ENCODE data around the gene SLC7A1. TPM values are rescaled to one million over a fixed set of nuclear protein-coding genes. Genes with fewer than 3 reads are reported as not detected.

Gene SLC7A1
- total RNA-seq, 3 donors from 2014 or later: 6.6 to 15.4 (median 12.7) TPM

- H3K36me3 ChIP-seq: no peaks in the 10 kb centered on the region
- no peaks in the 10 kb centered on the region for H3K4me1 ChIP-seq
- no peak overlapping the region for H3K4me3 ChIP-seq
- no peak for DNase-seq (ENCODE audit: low spot score in 2 of 2)
- no peaks in the 10 kb centered on the region for H3K9me3 ChIP-seq
- TF ChIP-seq POLR2A (IDR thresholded peaks at IDR 0.05) (no peak), CTCF (IDR thresholded peaks at IDR 0.05) (no peak), POLR2AphosphoS5 (IDR thresholded peaks at IDR 0.05) (no peak)
- intact Hi-C loops (cut with DNase I; ENCODE audit: low total_unique reads): no loop called here
- H3K27me3 ChIP-seq: no peaks in the 10 kb centered on the region
- H3K27ac ChIP-seq: no peak overlapping the region
Measured at GRCh38 chr13:29598321-29598720, 2.8 kb upstream of the SLC7A1 start.

- Histone ChIP-seq H3K27me3 (no peaks in the 10 kb centered on the region), H3K36me3 (no peaks in the 10 kb centered on the region), H3K27ac (no peak overlapping the region), H3K4me3 (no peak overlapping the region), H3K9me3 (no peaks in the 10 kb centered on the region), H3K4me1 (no peaks in the 10 kb centered on the region)
- TF ChIP-seq POLR2A (IDR thresholded peaks at IDR 0.05): no peak
- no peak for TF ChIP-seq CTCF (IDR thresholded peaks at IDR 0.05)
- no peak for TF ChIP-seq POLR2AphosphoS5 (IDR thresholded peaks at IDR 0.05)
- DNase-seq (ENCODE audit: low spot score in 2 of 2): no peak
- intact Hi-C loops (cut with DNase I; ENCODE audit: low total_unique reads): no loop called here
Measured at GRCh38 chr13:29597706-29598105, 2.2 kb upstream of the SLC7A1 start.

GRCh38 chr13:29597246-29597645 lies 1.8 kb upstream of the SLC7A1 start:
- intact Hi-C loops (cut with DNase I; ENCODE audit: low total_unique reads): no loop called here
- no peak overlapping the region for H3K27ac ChIP-seq

GRCh38 chr13:29596064-29596418 lies 553 bp upstream of the SLC7A1 start:
- intact Hi-C loops (cut with DNase I; ENCODE audit: low total_unique reads): no loop called here
- Histone ChIP-seq H3K9me3 (no peaks in the 10 kb centered on the region), H3K4me1 (no peaks in the 10 kb centered on the region), H3K27ac (peak overlapping the region; percentile 92 to 95), H3K36me3 (no peaks in the 10 kb centered on the region), H3K27me3 (no peaks in the 10 kb centered on the region), H3K4me3 (peak overlapping the region; percentile 86 to 95 (median 88))
- no peak for DNase-seq (ENCODE audit: low spot score in 2 of 2)
- TF ChIP-seq CTCF (IDR thresholded peaks at IDR 0.05) (no peak), POLR2A (IDR thresholded peaks at IDR 0.05) (no peak), POLR2AphosphoS5 (IDR thresholded peaks at IDR 0.05) (no peak)

More at GRCh38 chr13:29597246-29597645, 1.8 kb upstream of the SLC7A1 start:
- H3K9me3 ChIP-seq: no peaks in the 10 kb centered on the region
- no peaks in the 10 kb centered on the region for H3K36me3 ChIP-seq
- DNase-seq (ENCODE audit: low spot score in 2 of 2): no peak
- TF ChIP-seq POLR2AphosphoS5 (IDR thresholded peaks at IDR 0.05) (no peak), CTCF (IDR thresholded peaks at IDR 0.05) (no peak), POLR2A (IDR thresholded peaks at IDR 0.05) (no peak)
- H3K27me3 ChIP-seq: no peaks in the 10 kb centered on the region
- H3K4me3 ChIP-seq: no peak overlapping the region
- H3K4me1 ChIP-seq: no peaks in the 10 kb centered on the region

- Histone ChIP-seq H3K27me3 (no peaks in the 10 kb centered on the region), H3K4me1 (no peaks in the 10 kb centered on the region), H3K4me3 (peak overlapping the region; percentile 86 to 95 (median 88)), H3K9me3 (no peaks in the 10 kb centered on the region), H3K36me3 (no peaks in the 10 kb centered on the region), H3K27ac (peak overlapping the region; percentile 92 to 95)
- intact Hi-C loops (cut with DNase I; ENCODE audit: low total_unique reads): no loop called here
- TF ChIP-seq CTCF (IDR thresholded peaks at IDR 0.05) (no peak), POLR2AphosphoS5 (IDR thresholded peaks at IDR 0.05) (peak in 2 of 3 donors; percentile 66 to 68), POLR2A (IDR thresholded peaks at IDR 0.05) (no peak)
- peak in 1 of 2 donors; percentile 69 for DNase-seq (ENCODE audit: low spot score in 2 of 2)
Measured at GRCh38 chr13:29594710-29595379, 643 bp downstream of the SLC7A1 start.

All from breast epithelium (tissue), 4 donors.